Hematopoietic multipotent progenitor cell treated with erythropoietin and hydrocortisone succinate and interleukin-3 and kit ligand, for 17 days (in vitro differentiated cells): ENCODE measurements around the gene SS18L1.

Experiments
- DNase-seq: peaks from one replicate; pipeline ENCODE4 v3.0.0-alpha.2; 2015; ENCODE audit warnings: low spot score

SS18L1 gene

DNA sequence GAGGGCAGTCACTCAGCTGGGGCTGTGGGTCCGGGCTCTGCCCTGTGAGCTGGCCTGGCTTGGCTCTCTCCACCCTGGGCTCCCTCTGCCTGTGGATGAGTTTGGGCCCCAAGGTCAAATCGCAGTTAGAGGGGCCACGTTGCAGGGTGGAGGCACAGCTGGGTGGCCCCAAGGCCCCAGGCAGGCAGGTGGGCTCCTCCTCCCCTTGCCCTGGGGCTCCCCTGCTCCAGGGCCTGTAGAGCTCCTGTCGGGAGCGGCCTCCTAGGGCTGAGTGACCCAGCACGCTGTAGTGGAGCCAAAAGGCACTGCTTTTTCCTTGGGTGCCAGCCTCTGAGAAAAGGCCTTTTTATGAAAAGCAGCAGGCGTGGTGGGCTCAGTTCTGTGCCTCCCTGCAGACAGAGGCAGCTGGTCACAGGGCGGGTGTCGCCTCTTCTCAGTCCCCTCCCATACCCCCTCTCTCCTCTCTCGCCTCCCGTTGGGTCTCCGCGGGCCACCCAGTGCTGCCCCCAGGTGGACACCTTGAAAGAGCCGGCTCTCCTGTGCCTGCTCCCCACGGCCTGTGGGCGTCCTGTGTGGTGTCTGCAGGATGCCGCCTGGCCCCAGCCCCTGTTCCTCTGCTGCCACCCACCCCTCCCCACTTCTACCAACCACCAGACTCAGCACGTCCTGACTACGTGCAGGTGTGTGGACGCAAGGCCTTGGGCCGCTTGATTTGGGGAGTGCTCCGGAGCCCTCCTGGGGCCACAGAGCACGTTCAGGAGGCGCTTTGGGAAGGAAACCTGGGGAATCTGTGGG is 13.2 kb downstream of the SS18L1 start:
- peak; percentile 68 for DNase-seq

- no peak for DNase-seq
These were observed 14.0 kb downstream of the SS18L1 start for GRCh38 chr20:62157387-62158087.

DNA sequence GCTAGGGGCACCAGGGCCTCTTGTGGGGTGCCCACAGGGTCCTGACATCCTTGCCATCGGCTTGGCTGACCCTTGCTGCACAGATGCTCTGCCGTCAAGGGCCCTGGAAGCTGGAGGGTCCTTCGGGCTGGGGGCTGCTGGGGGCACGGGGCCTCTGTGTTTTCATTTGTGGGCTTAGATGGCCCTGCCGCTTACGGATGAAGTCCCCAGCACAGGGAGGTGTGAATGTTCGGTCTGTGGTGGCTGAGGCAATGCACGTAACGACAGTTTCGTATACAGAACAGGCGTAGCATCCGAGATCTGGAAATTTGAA is 14.5 kb downstream of the SS18L1 start:
- no peak for DNase-seq

DNA sequence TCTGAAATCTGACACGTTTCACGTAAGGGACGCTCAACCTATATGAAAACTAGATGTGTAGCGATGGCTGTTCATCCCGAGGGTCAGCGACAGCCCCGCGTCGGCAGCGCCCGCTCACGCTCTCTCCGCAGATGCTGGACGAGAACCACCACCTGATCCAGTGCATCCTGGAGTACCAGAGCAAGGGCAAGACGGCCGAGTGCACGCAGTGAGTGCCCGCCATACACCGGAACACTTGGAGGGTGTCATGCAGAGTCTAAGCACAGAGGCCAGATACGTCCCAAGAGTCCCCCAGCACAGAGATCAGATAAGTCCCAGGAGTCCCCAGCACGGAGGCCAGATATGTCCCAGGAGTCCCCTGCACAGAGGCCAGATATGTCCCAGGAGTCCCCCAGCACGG is 15.0 kb downstream of the SS18L1 start:
- DNase-seq = no peak

DNA sequence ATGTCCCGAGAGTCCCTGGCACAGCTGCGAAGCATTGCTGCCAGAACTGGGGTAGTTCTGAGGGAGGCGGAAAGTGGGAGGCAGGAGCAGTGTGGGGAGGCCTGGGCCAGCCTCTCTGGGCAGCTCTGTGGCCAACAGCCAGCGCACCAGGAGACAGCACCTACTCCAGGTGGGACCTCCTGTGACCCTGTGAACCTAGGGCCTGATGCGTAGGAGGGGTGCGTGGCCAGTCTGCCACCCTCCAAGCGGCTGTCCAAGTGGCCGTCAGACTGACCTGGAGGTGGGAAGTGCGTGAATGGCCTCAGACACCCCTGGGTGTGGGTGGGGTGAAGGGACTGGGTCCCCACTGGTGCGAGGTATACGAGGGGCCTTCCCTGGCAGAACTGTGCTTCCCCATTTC is 15.5 kb downstream of the SS18L1 start:
- no peak for DNase-seq

- DNase-seq = no peak
These were observed 16.3 kb downstream of the SS18L1 start for GRCh38 chr20:62159839-62160238.

- DNase-seq = no peak
These were observed 16.7 kb downstream of the SS18L1 start for GRCh38 chr20:62160253-62160652.

DNA sequence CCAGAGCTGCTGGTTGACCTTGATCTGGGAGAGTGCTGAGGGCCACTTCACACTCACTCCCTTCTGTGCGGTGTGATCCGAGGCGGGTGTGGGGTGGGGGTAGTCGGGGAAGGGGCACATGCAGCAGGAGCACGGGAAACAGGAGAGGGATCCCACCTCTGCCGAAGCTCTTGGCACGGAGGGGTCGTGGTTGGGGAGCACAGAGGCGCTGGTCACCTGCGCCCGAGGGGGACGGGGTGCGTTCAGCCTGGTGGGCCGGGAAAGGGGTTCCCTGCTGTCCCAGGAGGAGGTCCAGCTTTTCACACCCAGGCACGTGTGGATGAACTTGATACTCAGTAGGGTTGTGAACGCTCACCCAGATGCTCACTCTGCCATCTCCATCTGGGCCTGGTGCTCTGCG is 17.3 kb downstream of the SS18L1 start:
- no peak for DNase-seq

- DNase-seq = no peak
These were observed 17.8 kb downstream of the SS18L1 start for GRCh38 chr20:62161347-62161746.

DNA sequence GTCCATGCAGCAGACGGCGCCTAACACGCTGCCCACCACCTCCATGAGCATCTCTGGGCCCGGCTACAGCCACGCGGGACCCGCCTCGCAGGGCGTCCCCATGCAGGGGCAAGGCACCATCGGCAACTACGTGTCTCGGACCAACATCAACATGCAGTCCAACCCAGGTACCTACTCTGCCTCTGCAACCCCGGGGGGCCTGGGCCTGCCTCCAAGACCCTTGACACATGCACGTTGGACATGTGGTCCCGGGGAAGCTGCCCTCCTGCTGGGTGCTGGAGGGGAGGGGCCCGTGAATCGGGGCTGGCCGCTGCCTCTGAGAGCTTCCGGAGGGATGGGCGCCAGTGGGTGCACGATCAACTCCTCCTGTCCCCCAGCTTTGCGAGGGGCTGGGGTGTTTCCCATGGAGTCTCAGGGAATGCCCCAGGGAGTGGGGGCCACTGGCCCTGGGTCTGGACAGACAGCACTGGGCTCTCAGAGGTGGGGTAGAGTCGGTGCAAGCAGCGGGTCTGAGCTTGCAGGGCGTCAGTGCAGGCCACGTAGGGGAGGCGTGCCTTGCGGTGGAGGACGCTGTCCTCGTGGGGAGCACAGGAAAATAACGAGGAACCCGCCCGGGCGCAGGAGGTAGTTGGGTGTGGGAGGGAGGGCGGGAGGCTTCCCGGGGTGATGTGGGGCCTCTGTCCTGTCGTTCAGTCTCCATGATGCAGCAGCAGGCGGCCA is 19.4 kb downstream of the SS18L1 start:
- DNase-seq = no peak

- no peak for DNase-seq
These were observed 19.9 kb downstream of the SS18L1 start for GRCh38 chr20:62163485-62163865.

GRCh38 chr20:62163986-62164762 is 20.6 kb downstream of the SS18L1 start:
- no peak for DNase-seq

DNA sequence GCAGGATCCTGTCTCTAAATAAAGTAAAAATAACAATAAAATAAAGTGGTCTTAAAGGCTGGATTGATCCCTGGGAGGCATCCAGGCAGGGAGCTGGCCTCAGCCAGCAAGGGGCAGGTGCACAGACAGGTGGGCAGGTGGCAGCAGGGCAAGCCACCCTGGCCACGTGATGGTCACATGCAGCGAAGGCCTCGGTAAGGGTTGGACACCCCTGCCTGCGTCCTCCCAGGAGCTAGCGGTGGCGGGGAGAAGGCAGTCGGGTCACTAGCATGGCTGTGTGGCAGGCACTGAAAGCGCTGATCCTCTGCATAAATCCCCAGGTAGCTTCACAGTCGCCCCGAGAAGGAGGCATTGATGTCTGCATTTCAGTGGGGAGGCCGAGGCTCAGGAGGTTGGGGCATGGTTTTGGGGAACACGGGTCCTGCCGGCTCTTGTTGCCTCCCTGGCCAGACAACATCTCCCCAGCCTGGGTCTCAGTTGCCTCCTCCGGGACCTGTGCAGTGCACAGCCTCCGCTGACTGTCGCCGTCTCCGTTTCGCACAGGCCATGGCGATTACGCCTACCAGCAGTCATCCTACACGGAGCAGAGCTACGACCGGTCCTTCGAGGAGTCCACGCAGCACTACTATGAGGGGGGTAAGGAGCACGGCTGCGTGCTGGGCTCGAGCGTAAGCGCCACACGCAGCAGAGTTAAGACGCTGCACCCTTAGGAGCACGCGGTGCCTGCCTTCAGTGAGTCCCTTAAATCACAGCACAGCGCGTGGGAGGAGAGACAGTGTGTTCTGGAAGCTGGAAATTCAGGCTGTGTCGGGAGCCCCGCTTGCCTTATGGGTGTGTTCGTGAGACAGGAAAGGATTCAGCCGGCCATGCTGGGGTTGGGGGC is 21.6 kb downstream of the SS18L1 start:
- no peak for DNase-seq

DNA sequence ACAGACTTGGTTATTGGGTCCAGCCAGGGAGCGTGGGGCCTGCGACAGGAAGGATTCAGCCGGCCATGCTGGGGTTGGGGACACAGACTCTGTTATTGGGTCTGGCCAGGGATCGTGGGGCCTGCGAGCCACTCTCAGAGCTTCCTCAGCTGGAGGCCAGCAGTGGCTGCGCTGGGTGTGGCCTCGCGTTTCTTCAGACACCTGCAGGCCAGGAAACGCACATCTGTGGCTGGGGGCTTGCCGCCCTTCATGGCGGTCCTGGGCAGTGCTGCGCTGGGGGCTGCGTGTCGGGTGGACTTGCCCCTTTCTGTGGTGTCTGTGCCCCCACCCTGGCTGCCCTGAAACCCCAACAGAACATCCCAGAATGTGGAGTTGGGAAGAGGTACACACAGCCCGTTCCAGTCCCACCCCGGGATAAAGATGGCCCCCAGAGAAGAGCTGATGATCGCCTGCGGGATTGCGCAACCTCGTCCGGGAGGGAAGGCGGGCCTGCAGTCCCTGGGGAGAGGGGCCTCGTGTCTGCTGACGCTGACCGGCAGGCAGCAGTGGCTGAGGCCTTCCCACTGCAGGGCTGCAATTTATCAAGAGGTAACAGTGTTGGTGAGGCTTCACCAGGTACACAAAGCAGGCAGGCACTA is 22.3 kb downstream of the SS18L1 start:
- no peak for DNase-seq

- no peak for DNase-seq
These were observed 23.9 kb downstream of the SS18L1 start for GRCh38 chr20:62167474-62167873.

DNA sequence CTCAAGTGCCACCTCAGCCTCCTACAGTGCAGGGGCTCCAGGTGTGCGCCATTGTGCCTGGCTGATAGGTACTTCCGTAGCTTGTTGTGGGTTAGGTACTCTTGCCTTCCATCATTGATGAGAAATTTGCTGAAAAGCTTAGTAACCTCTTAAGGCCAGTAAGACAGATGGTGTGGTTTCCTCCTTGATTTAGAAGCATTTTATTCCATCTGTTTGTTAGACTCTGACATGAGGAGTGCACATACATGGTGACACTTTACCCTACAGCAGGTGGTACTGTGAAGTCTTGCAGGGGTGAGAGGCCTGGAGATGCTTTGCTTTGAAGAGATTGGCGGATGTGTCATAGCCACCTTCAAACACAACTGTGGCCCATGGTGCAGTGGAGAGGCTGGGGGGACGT is 24.5 kb downstream of the SS18L1 start:
- DNase-seq = no peak

DNA sequence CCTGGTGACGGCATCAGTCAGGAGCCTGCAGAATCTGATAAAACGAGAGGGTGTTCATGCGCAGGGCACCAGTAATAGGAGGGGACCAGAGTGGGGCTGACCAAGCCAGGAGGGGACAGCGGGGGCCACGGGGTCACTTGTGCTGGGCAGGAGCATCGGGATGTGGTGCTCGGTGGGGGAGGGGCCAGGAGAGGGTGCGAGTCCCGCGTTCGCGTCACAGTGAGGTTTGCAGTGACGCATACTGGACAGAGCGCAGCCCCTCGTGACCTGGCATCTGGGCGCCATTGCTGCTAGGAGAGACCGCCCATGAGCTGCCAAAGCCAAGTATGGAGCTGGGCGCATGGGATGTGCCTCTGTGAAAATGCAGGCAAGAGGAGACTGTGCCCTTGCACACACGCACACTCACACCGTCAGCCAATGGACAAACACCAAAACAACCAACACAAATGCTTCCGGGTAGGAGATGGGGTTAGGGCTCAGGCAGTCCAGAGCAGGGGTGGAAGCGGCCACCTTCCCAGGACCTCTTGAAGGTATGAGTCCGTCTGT is 25.4 kb downstream of the SS18L1 start:
- no peak for DNase-seq

DNA sequence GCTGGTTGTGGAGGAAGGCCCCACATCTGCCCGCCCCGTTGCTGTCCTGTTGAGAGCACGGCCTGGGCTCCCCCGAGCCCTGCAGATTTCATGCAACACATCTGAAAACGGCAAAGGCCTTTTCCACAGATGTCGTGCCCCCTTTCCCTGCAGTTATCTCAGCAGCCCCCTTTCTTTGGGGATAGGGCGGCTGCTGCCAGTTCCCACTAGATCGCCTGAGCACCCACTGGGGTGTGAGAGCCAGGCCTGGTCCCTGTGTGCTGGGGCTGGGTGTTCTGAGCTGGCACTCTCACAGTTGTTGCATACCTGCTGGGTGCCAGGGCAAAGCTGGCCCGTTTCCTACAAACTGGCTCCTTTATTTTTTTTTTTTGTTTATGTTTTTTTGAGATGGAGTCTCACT is 27.0 kb downstream of the SS18L1 start:
- no peak for DNase-seq

- no peak for DNase-seq
These were observed 27.7 kb downstream of the SS18L1 start for GRCh38 chr20:62171245-62171644.

DNA sequence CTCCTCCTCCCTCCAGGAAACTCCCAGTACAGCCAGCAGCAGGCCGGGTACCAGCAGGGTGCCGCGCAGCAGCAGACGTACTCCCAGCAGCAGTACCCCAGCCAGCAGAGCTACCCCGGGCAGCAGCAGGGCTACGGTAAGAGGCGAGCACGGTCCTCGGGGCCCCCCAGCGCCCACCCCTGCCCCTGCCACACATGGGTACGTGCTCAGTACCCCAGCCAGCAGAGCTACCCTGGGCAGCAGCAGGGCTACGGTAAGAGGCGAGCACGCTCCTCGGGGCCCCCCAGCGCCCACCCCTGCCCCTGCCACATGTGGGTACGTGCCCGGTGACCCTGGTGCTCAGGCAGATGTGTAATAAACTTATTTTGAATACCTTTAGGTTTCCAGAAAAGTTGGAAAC is 29.1 kb downstream of the SS18L1 start:
- no peak for DNase-seq
